Right lobe of liver (tissue), 4 donors: ENCODE measurements around the gene BEND2.

Experiments used
- POLR2A ChIP-seq: fragments of 450-650 bp; IDR thresholded peaks from one replicate; pipeline ENCODE4 v1.6.1; 2017; ENCODE audit warnings: antibody characterized with exemption, mild to moderate bottlenecking
- TF ChIP-seq, protein P1 (sequence below), 4 donors: fragments of 200-600 bp in 3 of 4; fragments of 450-650 bp in 1 of 4; IDR thresholded peaks; one replicate each; pipeline versions ENCODE4 v1.5.1 to v1.8.0; 2016 to 2022; ENCODE audit warnings: antibody characterized with exemption in 4 of 4, mild to moderate bottlenecking in 2 of 4
- donor health status: DM: no; HTN: no; CAD: no.
- donor health status: DM: no; HTN: no; CAD: no.
- donor health status: DM: no; HTN: yes; CAD: no.

DNA sequence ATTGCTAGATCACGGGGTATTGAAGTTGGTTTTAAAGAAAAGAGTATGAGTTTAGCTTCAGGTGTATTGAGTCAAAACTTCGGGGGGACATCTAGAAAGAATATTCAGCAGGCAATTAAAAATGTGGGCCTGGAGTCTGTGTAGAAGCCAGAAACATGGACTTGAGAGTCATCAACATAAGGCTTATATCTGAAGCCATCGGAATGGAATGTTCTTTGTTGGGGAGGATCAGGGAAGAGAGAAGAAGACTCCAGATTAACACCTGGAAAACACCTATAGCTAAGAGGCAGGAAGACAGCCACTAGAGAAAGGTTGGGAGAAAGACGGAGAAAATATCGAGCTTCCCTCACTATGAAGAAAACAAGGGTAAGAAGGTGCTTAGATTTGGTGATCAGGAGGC lies 69.5 kb downstream of the BEND2 start:
- TF ChIP-seq, protein P1, sequence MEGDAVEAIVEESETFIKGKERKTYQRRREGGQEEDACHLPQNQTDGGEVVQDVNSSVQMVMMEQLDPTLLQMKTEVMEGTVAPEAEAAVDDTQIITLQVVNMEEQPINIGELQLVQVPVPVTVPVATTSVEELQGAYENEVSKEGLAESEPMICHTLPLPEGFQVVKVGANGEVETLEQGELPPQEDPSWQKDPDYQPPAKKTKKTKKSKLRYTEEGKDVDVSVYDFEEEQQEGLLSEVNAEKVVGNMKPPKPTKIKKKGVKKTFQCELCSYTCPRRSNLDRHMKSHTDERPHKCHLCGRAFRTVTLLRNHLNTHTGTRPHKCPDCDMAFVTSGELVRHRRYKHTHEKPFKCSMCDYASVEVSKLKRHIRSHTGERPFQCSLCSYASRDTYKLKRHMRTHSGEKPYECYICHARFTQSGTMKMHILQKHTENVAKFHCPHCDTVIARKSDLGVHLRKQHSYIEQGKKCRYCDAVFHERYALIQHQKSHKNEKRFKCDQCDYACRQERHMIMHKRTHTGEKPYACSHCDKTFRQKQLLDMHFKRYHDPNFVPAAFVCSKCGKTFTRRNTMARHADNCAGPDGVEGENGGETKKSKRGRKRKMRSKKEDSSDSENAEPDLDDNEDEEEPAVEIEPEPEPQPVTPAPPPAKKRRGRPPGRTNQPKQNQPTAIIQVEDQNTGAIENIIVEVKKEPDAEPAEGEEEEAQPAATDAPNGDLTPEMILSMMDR (IDR thresholded peaks at IDR 0.05): no peak
- TF ChIP-seq POLR2A: no peak
